ENCODE results near the gene PNP.
A peak's percentile ranks its signal among the peaks of the same experiment; 100 is the strongest.
"Not testable (repeated sequence)": the region's sequence is repeated elsewhere in the genome, so short reads cannot be mapped to it uniquely, and the experiment has no call there.

PNP gene

GRCh38 chr14:20469242-20469889 lies at the start of gene PNP:
Gene PNP (plus strand): TSS chr14:20469406. CDS start chr14:20469525, 119 bp downstream.
- peak; percentile 97 for DNase-seq

- DNase-seq, result peak; percentile 24
Observed at GRCh38 chr14:20419419-20419818, 49.8 kb upstream of the PNP start.

GRCh38 chr14:20421267-20421666 lies 47.9 kb upstream of the PNP start:
- DNase-seq, result no peak

- no peak for DNase-seq
Observed at GRCh38 chr14:20422886-20423285, 46.3 kb upstream of the PNP start.

- DNase-seq, result no peak
Observed at GRCh38 chr14:20424851-20425250, 44.4 kb upstream of the PNP start.

GRCh38 chr14:20427231-20428009 lies 41.8 kb upstream of the PNP start:
- DNase-seq, result peak; percentile 77

GRCh38 chr14:20428010-20428365 lies 41.2 kb upstream of the PNP start:
- DNase-seq, result peak; percentile 13

- peak; percentile 28 for DNase-seq
Observed at GRCh38 chr14:20428802-20429201, 40.4 kb upstream of the PNP start.

GRCh38 chr14:20429801-20430669 lies 39.2 kb upstream of the PNP start:
- peak; percentile 23 for DNase-seq

- DNase-seq, result no peak
Observed at GRCh38 chr14:20434701-20435581, 34.3 kb upstream of the PNP start.

GRCh38 chr14:20435582-20436362 lies 33.4 kb upstream of the PNP start, which contains the start of gene KLHL33:
Gene KLHL33 (minus strand): TSS chr14:20436166. CDS start chr14:20435811, 355 bp downstream.
- DNase-seq, result no peak

GRCh38 chr14:20436363-20436755 lies 32.8 kb upstream of the PNP start:
- no peak for DNase-seq

- no peak for DNase-seq
Observed at GRCh38 chr14:20438664-20439063, 30.5 kb upstream of the PNP start.

GRCh38 chr14:20440465-20440864 lies 28.7 kb upstream of the PNP start:
- DNase-seq, result no peak

- DNase-seq, result peak; percentile 53
Observed at GRCh38 chr14:20440882-20441281, 28.3 kb upstream of the PNP start.

GRCh38 chr14:20441461-20441860 lies 27.7 kb upstream of the PNP start:
- peak; percentile 60 for DNase-seq

GRCh38 chr14:20443650-20444049 lies 25.6 kb upstream of the PNP start:
- not testable (repeated sequence) for DNase-seq

GRCh38 chr14:20446889-20447288 lies 22.3 kb upstream of the PNP start:
- no peak for DNase-seq

- DNase-seq, result not testable (repeated sequence)
Observed at GRCh38 chr14:20452831-20453230, 16.4 kb upstream of the PNP start.

- peak; percentile 100 for DNase-seq
Observed at GRCh38 chr14:20454516-20455354, 14.5 kb upstream of the PNP start, which contains the start of the genes APEX1 and OSGEP. Gene APEX1 (plus strand): TSS chr14:20455226. CDS start chr14:20455646, 420 bp downstream. Gene OSGEP (minus strand): TSS chr14:20454812. CDS start chr14:20454683, 129 bp downstream.

Measured in hematopoietic multipotent progenitor cell treated with erythropoietin and hydrocortisone succinate and interleukin-3 and kit ligand, for 4 days (in vitro differentiated cells).